D721Med (cell line): Measurements from ENCODE around the gene MMP23B.

Source experiments
- DNase-seq: peaks from one replicate; pipeline ENCODE4 v3.0.0; 2011; ENCODE audit warnings: low spot score; ENCODE audit not compliant: insufficient read length
- FAIRE-seq: peaks from 2 replicates; lab custom pipeline; 2011; peaks lifted over from hg19 to GRCh38; lab: Jason Lieb, UNC
- TF ChIP-seq, protein P1 (sequence below): IDR thresholded peaks from 2 replicates; pipeline ENCODE4 v1.5.1; 2012; ENCODE audit warnings: mild to moderate bottlenecking, control low read depth; ENCODE audit not compliant: insufficient read depth; ENCODE audit errors: missing control alignments

Gene MMP23B

DNA sequence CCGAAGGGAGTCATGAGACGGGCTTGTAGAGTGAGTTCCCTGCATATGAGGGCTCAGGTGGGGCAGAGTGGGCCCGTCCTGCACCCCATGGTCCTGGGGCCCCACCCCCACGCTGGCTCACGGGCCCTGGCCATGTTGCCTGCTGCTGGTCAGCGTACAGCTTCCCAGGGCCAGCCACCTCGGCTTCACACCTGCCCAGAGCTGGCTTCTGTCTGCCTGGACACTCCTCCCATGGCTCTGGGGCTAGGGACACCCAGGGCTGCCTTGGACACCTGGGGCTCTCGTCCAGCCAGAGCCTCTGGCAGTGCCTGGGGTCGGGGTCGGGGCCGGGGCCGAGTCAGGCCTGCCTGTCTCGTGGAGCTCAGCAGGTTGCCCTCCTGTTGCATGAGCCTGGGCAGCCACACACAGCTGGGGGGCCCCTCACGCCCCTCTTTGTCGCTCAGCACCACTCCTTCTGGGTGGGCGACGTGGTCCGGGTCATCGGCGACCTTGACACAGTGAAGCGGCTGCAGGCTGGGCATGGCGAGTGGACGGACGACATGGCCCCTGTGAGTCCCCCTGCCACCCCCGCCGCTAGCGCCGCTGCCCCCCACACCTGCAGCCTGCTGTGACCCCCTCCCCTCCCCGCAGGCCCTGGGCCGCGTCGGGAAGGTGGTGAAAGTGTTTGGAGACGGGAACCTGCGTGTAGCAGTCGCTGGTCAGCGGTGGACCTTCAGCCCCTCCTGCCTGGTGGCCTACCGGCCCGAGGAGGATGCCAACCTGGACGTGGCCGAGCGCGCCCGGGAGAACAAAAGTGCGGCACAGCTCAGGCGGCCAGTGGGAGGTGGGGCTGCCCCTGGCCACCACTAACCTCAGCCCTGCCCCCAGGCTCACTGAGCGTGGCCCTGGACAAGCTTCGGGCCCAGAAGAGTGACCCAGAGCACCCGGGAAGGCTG lies 5.5 kb upstream of the MMP23B start:
- no peak for DNase-seq
- FAIRE-seq, result no peak
- TF ChIP-seq, protein P1, sequence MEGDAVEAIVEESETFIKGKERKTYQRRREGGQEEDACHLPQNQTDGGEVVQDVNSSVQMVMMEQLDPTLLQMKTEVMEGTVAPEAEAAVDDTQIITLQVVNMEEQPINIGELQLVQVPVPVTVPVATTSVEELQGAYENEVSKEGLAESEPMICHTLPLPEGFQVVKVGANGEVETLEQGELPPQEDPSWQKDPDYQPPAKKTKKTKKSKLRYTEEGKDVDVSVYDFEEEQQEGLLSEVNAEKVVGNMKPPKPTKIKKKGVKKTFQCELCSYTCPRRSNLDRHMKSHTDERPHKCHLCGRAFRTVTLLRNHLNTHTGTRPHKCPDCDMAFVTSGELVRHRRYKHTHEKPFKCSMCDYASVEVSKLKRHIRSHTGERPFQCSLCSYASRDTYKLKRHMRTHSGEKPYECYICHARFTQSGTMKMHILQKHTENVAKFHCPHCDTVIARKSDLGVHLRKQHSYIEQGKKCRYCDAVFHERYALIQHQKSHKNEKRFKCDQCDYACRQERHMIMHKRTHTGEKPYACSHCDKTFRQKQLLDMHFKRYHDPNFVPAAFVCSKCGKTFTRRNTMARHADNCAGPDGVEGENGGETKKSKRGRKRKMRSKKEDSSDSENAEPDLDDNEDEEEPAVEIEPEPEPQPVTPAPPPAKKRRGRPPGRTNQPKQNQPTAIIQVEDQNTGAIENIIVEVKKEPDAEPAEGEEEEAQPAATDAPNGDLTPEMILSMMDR, result no peak

DNA sequence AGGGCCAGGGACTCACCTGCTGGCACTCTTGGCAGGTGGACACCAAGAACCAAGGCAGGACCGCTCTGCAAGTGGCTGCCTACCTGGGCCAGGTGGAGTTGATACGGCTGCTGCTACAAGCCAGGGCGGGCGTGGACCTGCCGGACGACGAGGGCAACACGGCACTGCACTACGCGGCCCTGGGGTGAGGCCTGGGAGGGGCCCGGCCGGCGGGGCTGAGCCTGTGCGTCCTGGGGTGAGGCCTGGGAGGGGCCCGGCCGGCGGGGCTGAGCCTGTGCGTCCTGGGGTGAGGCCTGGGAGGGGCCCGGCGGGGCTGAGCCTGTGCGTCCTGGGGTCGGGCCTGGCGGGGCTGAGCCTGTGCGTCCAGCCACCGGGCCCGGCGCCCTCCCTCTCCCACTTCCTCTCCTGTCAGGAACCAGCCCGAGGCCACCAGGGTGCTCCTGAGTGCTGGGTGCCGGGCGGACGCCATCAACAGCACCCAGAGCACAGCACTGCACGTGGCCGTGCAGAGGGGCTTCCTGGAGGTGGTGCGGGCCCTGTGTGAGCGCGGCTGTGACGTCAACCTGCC lies 4.6 kb upstream of the MMP23B start:
- FAIRE-seq, result no peak
- no peak for DNase-seq
- TF ChIP-seq, protein P1, result no peak

DNA sequence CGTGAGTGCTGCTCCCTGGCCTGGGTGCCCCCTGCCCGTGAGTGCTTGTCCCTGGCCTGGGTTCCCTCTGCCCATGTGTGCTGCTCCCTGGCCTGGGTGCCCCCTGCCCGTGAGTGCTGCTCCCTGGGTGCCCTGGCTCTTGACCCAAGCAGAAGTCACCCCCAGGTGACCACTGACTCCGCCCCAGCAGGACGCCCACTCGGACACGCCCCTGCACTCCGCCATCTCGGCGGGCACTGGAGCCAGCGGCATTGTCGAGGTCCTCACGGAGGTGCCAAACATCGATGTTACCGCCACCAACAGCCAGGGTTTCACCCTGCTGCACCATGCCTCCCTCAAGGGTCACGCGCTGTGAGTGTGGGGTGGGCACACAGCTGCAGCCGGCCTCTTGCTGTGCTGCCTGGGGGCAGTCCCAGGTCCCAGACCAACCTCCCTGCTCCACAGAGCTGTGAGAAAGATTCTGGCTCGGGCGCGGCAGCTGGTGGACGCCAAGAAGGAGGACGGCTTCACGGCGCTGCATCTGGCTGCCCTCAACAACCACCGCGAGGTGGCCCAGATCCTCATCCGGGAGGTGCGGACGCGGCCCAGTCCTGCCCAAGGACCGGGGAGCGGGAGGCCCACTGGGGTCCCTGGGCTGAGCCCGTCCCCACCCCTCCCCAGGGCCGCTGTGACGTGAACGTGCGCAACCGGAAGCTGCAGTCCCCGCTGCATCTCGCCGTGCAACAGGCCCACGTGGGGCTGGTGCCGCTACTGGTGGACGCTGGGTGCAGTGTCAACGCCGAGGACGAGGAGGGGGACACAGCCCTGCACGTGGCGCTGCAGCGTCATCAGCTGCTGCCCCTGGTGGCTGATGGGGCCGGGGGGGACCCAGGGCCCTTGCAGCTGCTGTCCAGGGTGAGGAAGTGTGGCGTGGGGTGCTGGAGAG lies 3.9 kb upstream of the MMP23B start:
- no peak for FAIRE-seq
- TF ChIP-seq, protein P1, result no peak

DNA sequence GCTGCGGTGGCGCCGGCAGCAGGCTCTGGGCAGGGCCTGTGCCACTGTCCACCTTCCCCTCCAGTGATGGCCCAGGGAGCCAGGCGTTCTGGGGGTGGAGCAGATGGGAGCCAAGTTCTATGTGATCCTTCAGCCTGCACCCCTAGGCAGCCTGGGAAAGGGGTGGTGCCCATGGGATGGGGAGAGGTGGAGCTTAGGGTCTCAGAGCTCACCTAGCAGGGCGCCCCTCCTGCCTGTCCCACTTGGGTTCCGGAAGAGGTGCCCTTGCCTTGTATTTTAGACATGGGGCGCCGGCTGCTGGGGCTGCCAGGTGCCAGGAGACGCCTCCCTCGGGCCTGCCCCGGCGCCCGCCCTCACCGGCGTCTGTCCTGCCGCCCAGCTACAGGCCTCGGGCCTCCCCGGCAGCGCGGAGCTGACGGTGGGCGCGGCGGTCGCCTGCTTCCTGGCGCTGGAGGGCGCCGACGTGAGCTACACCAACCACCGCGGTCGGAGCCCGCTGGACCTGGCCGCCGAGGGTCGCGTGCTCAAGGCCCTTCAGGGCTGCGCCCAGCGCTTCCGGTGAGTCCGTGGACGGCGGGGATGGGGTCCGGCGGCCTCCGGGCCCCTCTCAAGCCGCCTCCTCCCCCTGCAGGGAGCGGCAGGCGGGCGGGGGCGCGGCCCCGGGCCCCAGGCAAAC lies 3.1 kb upstream of the MMP23B start:
- no peak for DNase-seq
- FAIRE-seq, result no peak
- TF ChIP-seq, protein P1, result no peak

More for the DNA sequence above, 3.9 kb upstream of the MMP23B start:
- no peak for DNase-seq

DNA sequence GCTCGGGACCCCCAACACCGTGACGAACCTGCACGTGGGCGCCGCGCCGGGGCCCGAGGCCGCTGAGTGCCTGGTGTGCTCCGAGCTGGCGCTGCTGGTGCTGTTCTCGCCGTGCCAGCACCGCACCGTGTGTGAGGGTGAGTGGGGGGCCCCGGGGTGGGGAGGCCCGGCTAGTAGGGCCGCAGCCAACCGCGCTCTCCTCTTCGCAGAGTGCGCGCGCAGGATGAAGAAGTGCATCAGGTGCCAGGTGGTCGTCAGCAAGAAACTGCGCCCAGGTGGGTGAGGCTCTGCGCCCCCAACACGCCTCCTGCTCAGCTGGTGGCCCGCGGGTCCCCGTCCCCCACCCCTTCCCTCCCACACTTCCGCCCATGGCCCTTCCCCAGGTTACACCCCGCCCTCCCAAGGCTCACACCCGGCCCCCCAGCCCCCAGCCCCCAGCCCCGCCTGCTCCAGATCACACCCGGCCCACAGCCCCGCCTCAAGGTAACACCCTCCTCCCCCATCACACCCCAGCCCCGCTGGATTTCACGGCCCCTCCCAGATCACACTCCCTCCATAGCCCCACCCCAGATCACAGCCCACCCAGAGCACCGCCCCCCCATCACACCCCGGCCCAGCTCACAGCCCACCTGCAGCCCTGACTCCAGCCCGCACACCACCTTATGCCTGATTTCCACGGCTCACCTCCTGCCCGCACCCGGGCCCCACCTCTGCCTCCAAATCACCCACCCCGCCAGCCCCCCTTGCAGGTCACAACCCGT lies 2.4 kb upstream of the MMP23B start:
- FAIRE-seq, result no peak

More for the DNA sequence above, 2.4 kb upstream of the MMP23B start:
- TF ChIP-seq, protein P1, result no peak
- no peak for DNase-seq
